H1 (cell line): Measurements from ENCODE around the gene BRME1.

Experiments used
- ATF3 ChIP-seq: IDR thresholded peaks from 2 replicates; pipeline ENCODE4 v1.6.1; 2011; ENCODE audit warnings: low read depth, mild to moderate bottlenecking, low read length; ENCODE audit not compliant: insufficient read depth
- CBX5 ChIP-seq: fragments of 300-800, 300-1000 bp; sonication (generic); IDR thresholded peaks from 2 replicates; pipeline ENCODE4 v1.7.1; 2016; ENCODE audit warnings: antibody characterized with exemption, low read length, low read depth
- CBX8 ChIP-seq: fragments of 300-800, 300-1000 bp; sonication (generic); IDR thresholded peaks from 2 replicates; pipeline ENCODE4 v1.7.1; 2016; ENCODE audit warnings: low read depth, low read length, borderline replicate concordance
- CHD2 ChIP-seq: IDR thresholded peaks from 2 replicates; pipeline ENCODE4 v1.6.1; 2012; ENCODE audit warnings: low read length, improper control_type of control experiment
- CTCF ChIP-seq, 3 experiments: IDR thresholded peaks; 1 replicate in 2 of 3; 2 replicates in 1 of 3; pipeline versions ENCODE4 v1.5.1 to v1.6.1; 2011; ENCODE audit warnings: low read length in 3 of 3, mild to moderate bottlenecking in 3 of 3, inconsistent platforms in 2 of 3, low read depth in 1 of 3, moderate library complexity in 1 of 3; ENCODE audit not compliant: insufficient read depth in 1 of 3; ENCODE audit errors: control extremely low read depth in 1 of 3
- EGR1 ChIP-seq: IDR thresholded peaks from 2 replicates; pipeline ENCODE4 v1.6.1; 2011; ENCODE audit warnings: low read depth, low read length, borderline replicate concordance
- EP300 ChIP-seq, 2 experiments: IDR thresholded peaks; 1 replicate in 1 of 2; 2 replicates in 1 of 2; pipeline ENCODE4 v1.6.1; 2011 to 2012; ENCODE audit warnings: low read depth in 2 of 2, low read length in 2 of 2, mild to moderate bottlenecking in 2 of 2, borderline replicate concordance in 1 of 2, inconsistent platforms in 1 of 2, moderate library complexity in 1 of 2
- EZH2 ChIP-seq: fragments of 200-600 bp; sonication (generic); IDR thresholded peaks from 2 replicates; pipeline ENCODE4 v1.7.1; 2012; ENCODE audit warnings: low read depth, mild to moderate bottlenecking, moderate library complexity, low read length, inconsistent platforms; ENCODE audit not compliant: severe bottlenecking
- JUND ChIP-seq: IDR thresholded peaks from 2 replicates; pipeline ENCODE4 v1.6.1; 2011; ENCODE audit warnings: mild to moderate bottlenecking, improper control_type of control experiment, low read length
- POLR2AphosphoS5 ChIP-seq: IDR thresholded peaks from 2 replicates; pipeline ENCODE4 v1.6.1; 2011; ENCODE audit warnings: low read depth, low read length
- SP1 ChIP-seq: IDR thresholded peaks from 2 replicates; pipeline ENCODE4 v1.6.1; 2011; ENCODE audit warnings: low read depth, low read length
- YY1 ChIP-seq: IDR thresholded peaks from 2 replicates; pipeline ENCODE4 v1.6.1; 2011; ENCODE audit warnings: low read depth, mild to moderate bottlenecking, low read length
- ZNF274 ChIP-seq: IDR thresholded peaks from 2 replicates; pipeline ENCODE4 v1.7.0; 2012; ENCODE audit warnings: low read length, borderline replicate concordance; ENCODE audit errors: extremely low read depth

- no peak for TF ChIP-seq YY1
- no peak for TF ChIP-seq POLR2AphosphoS5
- TF ChIP-seq JUND, result no peak
- no peak for TF ChIP-seq CTCF (IDR thresholded peaks at IDR 0.05; ENCODE audit: control extremely low read depth in 1 of 3, insufficient read depth in 1 of 3, low read depth in 1 of 3, low read length in 3 of 3)
- TF ChIP-seq CBX5, result no peak
- TF ChIP-seq CHD2, result no peak
- TF ChIP-seq SP1, result no peak
- TF ChIP-seq EZH2, result no peak
- TF ChIP-seq ATF3, result no peak
- no peak for TF ChIP-seq EP300 (IDR thresholded peaks at IDR 0.05; ENCODE audit: borderline replicate concordance in 1 of 2, low read depth in 2 of 2, low read length in 2 of 2)
- TF ChIP-seq CBX8, result no peak
- no peak for TF ChIP-seq EGR1
- TF ChIP-seq ZNF274, result no peak
Observed at GRCh38 chr19:13920524-13920923, 14.6 kb upstream of the BRME1 start.
